Ishikawa (cell line): ENCODE data around the gene SZRD1.

Source experiments
- CEBPB ChIP-seq: IDR thresholded peaks from 2 replicates; pipeline ENCODE4 v1.6.1; 2012
- CREB1 ChIP-seq: IDR thresholded peaks from 2 replicates; pipeline ENCODE4 v1.6.1; 2012; ENCODE audit warnings: low read depth
- EGR1 ChIP-seq: IDR thresholded peaks from 2 replicates; pipeline ENCODE4 v1.6.1; 2012
- EP300 ChIP-seq: IDR thresholded peaks from 2 replicates; pipeline ENCODE4 v1.6.1; 2012; ENCODE audit warnings: borderline replicate concordance
- FOXM1 ChIP-seq: IDR thresholded peaks from 2 replicates; pipeline ENCODE4 v1.6.1; 2012; ENCODE audit warnings: low read depth, borderline replicate concordance
- RAD21 ChIP-seq: IDR thresholded peaks from 2 replicates; pipeline ENCODE4 v1.6.1; 2012; ENCODE audit warnings: low read depth
- TAF1 ChIP-seq: IDR thresholded peaks from 2 replicates; pipeline ENCODE4 v1.6.1; 2012; ENCODE audit warnings: low read depth, mild to moderate bottlenecking
- TEAD4 ChIP-seq: IDR thresholded peaks from 2 replicates; pipeline ENCODE4 v1.6.1; 2012
- YY1 ChIP-seq: IDR thresholded peaks from 2 replicates; pipeline ENCODE4 v1.6.1; 2012; ENCODE audit warnings: low read depth
- ZBTB7A ChIP-seq: IDR thresholded peaks from 2 replicates; pipeline ENCODE4 v1.6.1; 2012; ENCODE audit warnings: low read depth
- TF ChIP-seq, protein P1 (sequence below): IDR thresholded peaks from 2 replicates; pipeline ENCODE4 v1.6.1; 2012
- TF ChIP-seq, protein P2 (sequence below): IDR thresholded peaks from 2 replicates; pipeline ENCODE4 v1.6.1; 2012; ENCODE audit warnings: low read depth, mild to moderate bottlenecking
- TF ChIP-seq, protein P3 (sequence below): IDR thresholded peaks from 2 replicates; pipeline ENCODE4 v1.6.1; 2012

DNA sequence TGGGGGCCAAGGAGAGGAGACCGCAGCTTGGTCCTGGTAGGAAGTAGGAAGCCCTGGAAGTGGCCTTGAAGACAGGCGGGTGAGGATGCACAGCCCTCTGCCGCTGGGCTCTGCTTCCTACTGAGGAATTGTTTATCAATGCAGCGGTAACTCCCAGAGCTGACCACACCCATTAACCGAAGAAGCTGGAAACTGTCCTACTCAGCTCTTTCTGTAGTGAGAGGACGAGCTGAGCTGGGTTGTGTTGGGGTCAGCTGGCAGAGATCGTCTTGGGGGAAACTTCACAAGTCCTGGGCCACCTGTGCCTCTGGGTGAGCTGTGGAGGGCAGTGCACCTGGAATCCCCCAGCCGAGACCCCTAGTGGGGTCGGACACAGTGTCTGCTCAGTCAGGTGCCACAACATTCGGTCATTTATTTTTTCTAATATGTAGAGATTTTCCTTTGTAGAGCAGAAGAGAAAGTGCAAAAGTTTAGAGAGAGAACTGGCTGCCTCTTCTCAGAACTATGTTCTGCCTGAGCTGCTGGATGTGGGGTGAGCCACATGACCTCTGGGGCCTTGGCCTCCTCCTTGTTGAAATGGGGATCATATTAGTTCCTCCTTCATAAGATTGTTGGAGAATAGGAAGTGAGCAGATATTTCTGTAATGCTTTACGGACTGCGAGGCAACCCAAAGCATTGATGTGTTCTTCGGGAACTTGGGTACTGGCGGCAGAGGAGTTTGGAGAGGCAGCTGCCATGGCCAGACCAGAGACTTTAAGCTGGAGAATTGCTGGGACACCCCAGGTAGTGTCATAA lies 77.1 kb downstream of the SZRD1 start:
- no peak for TF ChIP-seq CREB1
- TF ChIP-seq, protein P1, sequence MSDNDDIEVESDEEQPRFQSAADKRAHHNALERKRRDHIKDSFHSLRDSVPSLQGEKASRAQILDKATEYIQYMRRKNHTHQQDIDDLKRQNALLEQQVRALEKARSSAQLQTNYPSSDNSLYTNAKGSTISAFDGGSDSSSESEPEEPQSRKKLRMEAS, result no peak
- no peak for TF ChIP-seq TAF1
- TF ChIP-seq RAD21, result no peak
- no peak for TF ChIP-seq EP300
- TF ChIP-seq, protein P2, sequence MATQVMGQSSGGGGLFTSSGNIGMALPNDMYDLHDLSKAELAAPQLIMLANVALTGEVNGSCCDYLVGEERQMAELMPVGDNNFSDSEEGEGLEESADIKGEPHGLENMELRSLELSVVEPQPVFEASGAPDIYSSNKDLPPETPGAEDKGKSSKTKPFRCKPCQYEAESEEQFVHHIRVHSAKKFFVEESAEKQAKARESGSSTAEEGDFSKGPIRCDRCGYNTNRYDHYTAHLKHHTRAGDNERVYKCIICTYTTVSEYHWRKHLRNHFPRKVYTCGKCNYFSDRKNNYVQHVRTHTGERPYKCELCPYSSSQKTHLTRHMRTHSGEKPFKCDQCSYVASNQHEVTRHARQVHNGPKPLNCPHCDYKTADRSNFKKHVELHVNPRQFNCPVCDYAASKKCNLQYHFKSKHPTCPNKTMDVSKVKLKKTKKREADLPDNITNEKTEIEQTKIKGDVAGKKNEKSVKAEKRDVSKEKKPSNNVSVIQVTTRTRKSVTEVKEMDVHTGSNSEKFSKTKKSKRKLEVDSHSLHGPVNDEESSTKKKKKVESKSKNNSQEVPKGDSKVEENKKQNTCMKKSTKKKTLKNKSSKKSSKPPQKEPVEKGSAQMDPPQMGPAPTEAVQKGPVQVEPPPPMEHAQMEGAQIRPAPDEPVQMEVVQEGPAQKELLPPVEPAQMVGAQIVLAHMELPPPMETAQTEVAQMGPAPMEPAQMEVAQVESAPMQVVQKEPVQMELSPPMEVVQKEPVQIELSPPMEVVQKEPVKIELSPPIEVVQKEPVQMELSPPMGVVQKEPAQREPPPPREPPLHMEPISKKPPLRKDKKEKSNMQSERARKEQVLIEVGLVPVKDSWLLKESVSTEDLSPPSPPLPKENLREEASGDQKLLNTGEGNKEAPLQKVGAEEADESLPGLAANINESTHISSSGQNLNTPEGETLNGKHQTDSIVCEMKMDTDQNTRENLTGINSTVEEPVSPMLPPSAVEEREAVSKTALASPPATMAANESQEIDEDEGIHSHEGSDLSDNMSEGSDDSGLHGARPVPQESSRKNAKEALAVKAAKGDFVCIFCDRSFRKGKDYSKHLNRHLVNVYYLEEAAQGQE, result no peak
- no peak for TF ChIP-seq FOXM1
- no peak for TF ChIP-seq ZBTB7A
- no peak for TF ChIP-seq TEAD4
- TF ChIP-seq, protein P3, sequence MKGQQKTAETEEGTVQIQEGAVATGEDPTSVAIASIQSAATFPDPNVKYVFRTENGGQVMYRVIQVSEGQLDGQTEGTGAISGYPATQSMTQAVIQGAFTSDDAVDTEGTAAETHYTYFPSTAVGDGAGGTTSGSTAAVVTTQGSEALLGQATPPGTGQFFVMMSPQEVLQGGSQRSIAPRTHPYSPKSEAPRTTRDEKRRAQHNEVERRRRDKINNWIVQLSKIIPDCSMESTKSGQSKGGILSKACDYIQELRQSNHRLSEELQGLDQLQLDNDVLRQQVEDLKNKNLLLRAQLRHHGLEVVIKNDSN, result no peak
- TF ChIP-seq EGR1, result no peak
- no peak for TF ChIP-seq YY1
- no peak for TF ChIP-seq CEBPB
